ENCODE results near the gene GCNA.

DNA sequence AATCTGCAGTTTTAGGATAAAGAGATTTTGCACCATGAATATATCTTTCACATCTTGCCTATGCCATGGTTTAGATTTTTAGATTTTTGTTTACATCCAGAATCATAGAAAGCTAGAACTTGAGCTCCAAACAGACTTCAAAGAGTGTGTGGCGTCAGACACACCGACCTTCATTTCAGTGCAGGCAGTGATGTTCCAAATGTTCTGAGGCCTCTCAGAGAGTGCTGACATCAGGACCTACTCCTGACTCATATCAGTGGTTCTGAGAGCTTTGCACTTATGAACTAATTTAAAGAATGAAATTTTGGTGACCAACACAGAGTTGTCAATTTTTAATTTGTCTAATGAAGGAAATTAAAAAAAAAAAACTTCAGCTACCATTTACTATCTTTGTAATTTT, 21.7 kb downstream of the GCNA start:
- no peak for TF ChIP-seq GATA3 (IDR thresholded peaks at IDR 0.05; ENCODE audit: low read depth, low read length)
- no peak for TF ChIP-seq GATA2 (IDR thresholded peaks at IDR 0.05; ENCODE audit: low read depth, low read length)
